Posterior cingulate gyrus (tissue), 11 donors: ENCODE results near the gene UNC79.
A peak's percentile ranks its signal among the peaks of the same experiment; 100 is the strongest.

ENCODE experiments used
- DNase-seq, 10 donors: peaks; one replicate each; pipeline versions ENCODE4 v3.0.0 to v3.0.0-alpha.2; 2020 to 2021; ENCODE audit warnings: mixed read lengths in 3 of 10
- intact Hi-C: fragments of 100-400 bp; cut with DNase I; formaldehyde crosslinking; loops from one replicate; pipeline ENCODE4 v1.15.1; 2023

UNC79 gene

GRCh38 chr14:93540235-93540634 lies 109.5 kb downstream of the UNC79 start:
- DNase-seq = no peak
- intact Hi-C loops = no loop called here

DNA sequence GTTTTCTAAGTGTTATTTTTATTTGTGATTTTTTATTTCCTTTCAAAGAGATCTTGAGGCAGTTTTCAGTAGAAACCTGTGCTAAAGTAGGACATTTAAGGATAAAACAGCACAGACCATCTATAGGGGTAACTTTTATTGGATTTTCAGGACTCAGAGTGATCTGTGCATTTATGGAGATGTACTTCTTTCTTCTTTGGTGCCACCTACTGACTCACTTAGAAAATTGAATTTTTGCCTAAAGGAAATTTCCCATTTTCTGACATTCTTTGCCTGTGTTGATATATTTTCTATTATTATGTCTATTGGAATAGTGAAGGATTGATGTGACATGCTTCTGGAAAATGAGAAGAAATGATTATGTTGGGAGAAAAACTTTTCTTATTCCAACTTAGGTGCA lies 113.0 kb downstream of the UNC79 start:
- intact Hi-C loops = loop anchor here (2.0 kb wide), 1 partner anchor 337 kb away; the partner anchor contains the start of genes GON7 and UBR7
- no peak for DNase-seq

DNA sequence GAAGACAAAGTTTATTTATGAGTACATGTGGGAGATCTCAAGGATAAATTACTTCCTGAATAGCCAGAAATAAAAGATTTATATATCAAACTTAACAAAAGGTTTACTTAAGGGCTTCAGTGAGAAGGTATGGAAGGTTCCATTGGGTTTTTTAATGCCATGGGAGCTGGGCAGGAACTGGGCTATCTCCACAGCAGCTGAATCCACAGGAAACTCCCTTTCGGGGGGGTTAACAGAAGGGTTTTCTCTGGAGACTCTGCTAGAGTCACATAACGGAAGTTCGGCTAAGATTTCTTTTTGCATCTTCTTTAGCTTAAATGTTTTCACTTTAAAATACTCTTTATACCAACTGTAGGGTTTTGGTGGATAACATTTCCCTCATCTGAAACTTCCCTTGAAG lies 113.5 kb downstream of the UNC79 start:
- no peak for DNase-seq
- intact Hi-C loops = no loop called here

GRCh38 chr14:93546642-93547041 lies 115.9 kb downstream of the UNC79 start:
- intact Hi-C loops = no loop called here
- no peak for DNase-seq

GRCh38 chr14:93548102-93548843 lies 117.5 kb downstream of the UNC79 start:
- intact Hi-C loops = no loop called here
- DNase-seq = no peak

DNA sequence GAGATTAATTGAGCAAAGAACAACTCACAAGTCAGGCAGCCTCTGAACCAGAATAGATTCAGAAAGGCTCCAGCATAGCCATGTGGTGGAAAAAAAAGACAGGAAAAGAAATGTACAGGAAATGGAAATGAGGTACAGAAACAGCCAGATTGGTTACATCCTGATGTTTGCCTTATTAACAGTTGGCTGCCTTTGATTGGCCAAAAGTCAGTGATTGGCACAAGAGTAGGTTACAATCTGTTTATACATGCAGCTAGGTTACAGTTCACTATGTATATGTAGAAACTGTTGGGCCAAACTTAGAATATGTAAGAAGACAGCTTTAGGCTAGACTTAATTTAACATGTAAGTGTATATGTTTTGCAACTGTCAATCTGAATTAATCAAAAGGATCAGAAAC lies 118.9 kb downstream of the UNC79 start:
- DNase-seq = no peak
- intact Hi-C loops = no loop called here

- intact Hi-C loops = no loop called here
- no peak for DNase-seq
Observed at GRCh38 chr14:93564918-93565317, 134.2 kb downstream of the UNC79 start.

GRCh38 chr14:93566065-93566693 lies 135.4 kb downstream of the UNC79 start:
- DNase-seq = no peak
- intact Hi-C loops = no loop called here

- DNase-seq = no peak
- intact Hi-C loops = no loop called here
Observed at GRCh38 chr14:93571275-93571674, 140.5 kb downstream of the UNC79 start.

- intact Hi-C loops = no loop called here
- no peak for DNase-seq
Observed at GRCh38 chr14:93579178-93579577, 148.4 kb downstream of the UNC79 start.

DNA sequence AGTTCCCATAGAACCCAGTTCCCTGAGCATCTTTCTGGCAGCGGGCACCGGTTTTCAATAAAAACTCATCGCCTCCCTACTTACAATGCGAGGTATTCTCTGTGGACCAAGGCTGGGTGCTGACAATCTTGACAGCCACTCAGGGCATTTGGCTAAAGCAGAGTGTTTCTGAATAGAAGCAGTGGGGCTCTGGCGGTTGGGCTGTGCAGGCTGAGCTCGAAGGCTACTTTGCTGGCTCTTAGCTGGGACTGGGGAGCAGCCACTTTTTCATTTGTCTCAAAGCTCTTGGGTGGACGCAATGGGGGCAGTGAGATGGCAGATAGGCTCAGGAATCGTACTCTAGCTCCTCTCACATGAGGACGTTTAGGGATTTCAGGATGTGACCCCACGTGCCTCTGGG lies 151.8 kb downstream of the UNC79 start:
- intact Hi-C loops = no loop called here
- DNase-seq = no peak

GRCh38 chr14:93587330-93587729 lies 156.6 kb downstream of the UNC79 start:
- intact Hi-C loops = no loop called here
- no peak for DNase-seq

DNA sequence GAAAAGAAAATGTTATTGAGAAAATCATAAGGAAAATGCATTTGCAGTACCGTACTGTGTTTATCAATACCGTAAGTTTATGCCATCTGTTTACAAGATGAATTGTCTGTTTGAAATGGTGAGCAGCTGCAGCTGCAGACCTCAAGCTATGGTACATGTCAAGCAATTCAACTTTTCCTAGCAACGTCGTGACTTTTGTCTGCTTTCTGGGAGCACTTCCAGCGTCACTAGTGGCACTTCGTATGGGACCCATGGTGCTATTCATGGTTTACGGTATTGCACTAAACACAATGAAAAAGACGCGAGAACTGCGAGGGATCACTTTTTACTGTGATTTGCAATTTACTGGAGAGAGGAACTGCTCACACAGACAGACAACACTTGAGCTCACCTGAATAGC lies 160.8 kb downstream of the UNC79 start:
- no peak for DNase-seq
- intact Hi-C loops = no loop called here

GRCh38 chr14:93592786-93593185 lies 162.0 kb downstream of the UNC79 start:
- intact Hi-C loops = no loop called here
- no peak for DNase-seq

- intact Hi-C loops = no loop called here
Observed at GRCh38 chr14:93606091-93606490, 175.4 kb downstream of the UNC79 start.

DNA sequence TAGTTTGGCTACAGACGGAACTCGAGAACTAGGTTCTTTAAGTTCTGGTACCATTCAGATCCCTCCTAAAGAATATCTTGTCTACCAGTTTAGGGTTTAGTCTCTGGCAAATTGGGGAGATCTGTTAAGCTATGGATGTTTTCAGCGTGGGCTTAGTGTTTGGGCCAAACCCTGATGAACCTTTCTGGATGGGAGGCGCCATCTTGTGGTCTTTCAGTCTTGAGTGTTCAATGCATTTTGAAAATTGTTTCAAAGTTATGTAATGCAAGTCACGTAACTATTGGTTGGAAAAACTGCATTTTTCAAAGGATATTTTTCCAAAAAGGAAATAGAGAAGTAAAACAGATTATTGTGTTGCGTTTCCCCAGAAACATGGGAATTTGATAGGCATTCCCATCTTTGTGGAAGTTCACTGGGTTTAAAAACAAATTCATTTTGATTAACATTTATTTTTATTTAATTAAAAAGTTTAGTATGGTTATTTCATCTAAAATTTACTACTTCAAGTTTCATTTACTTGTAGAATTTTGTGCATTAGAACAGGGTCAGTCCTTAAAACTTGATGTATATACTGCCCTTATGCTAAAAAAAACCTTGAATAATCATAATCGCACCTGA lies 188.5 kb downstream of the UNC79 start:
- peak in 6 of 10 donors; percentile 11 to 87 (median 45) for DNase-seq
- intact Hi-C loops = no loop called here

More at GRCh38 chr14:93606091-93606490, 175.4 kb downstream of the UNC79 start:
- no peak for DNase-seq

DNA sequence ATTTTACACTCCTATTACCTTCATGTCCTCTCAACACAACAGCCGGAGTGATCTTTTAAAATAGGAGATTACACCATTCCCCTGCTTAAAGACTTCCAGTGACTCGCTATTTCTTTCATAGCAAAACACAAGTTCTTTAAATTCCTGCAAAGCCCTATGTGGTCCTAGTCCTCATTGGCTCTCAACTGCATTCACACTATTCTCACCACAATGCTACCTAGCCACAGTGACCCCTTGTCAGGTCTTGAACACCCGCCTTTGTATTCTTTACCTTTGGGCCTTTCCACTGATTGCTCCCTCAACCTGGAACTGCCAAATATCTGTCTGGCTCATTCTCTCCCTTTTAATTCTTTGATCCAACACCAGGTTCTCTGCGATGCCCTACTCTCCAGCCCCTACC lies 197.3 kb downstream of the UNC79 start:
- intact Hi-C loops = no loop called here
- DNase-seq = no peak

DNA sequence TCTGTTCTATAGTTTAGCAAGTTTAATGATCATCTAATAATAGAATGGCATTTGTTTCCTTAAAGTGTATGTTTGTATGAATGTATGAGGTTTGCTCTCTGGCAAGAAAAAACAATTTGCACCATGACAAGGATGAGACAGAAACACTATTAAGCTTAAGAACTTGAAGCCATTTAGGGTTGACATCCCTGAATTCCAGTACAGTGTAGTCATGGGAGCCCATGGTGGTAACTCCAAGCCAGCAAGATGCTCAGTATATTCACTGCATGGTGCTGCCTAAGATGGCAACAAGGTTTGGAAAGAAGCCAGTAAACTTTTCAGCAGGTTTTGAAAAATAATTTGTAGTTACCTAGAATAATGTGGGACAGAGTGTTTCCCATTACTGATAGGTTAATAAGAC lies 198.9 kb downstream of the UNC79 start:
- intact Hi-C loops = no loop called here
- DNase-seq = no peak

GRCh38 chr14:93638790-93639189 lies 208.1 kb downstream of the UNC79 start:
- intact Hi-C loops = no loop called here
- DNase-seq = no peak

DNA sequence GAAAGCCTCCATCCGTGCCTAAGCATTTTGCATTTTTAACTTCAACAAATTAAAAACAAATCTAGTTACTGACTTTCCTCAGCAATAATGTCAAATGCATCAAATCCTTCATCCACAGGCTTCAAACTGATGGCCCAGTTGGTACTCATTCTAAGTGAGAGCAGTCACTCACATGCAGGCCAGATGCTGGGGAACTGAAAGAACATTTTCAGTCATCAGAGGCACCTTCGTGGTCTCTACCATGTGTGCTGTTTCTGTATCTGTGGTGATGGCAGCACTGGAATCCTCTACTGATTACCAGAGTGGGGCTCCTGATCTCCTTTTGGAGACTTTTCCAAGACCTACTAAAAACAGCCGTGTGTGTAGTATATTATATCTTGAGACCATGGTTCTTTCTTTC lies 212.4 kb downstream of the UNC79 start:
- intact Hi-C loops = no loop called here
- DNase-seq = no peak

DNA sequence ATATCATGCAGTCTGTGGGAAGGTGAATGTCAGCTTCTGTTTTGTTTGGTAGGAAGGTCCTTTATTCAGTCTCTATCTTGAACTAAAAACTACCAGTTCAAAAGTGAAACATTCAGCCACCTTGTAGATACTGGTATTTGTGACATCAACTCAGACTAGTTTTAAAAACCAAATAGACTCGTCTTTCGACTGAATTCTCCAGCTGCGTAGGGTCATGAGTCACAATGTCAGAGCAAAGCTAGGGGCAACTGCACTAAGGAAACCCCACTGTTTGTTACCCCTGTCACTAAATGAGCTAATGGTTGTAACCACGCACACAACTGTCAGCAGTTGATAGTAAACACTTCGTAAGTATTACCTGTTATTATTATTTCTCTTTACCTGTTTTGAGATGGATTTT lies 212.9 kb downstream of the UNC79 start:
- intact Hi-C loops = no loop called here
- DNase-seq = no peak

GRCh38 chr14:93645200-93645599 lies 214.5 kb downstream of the UNC79 start:
- intact Hi-C loops = no loop called here
- DNase-seq = no peak
